GM12878 (cell line): ENCODE measurements around the gene PCDHGC3. TPM values are rescaled to one million over a fixed set of nuclear protein-coding genes. Genes with fewer than 3 reads are reported as not detected.

Experiments
- ATAC-seq: fragments of 200-7000 bp; cut with Tn5 transposase; 3 replicates; pipeline ENCODE4 v1.9.1; 2020; ENCODE audit warnings: mild to moderate bottlenecking, moderate library complexity
- BruUV-seq: library from RNA; stranded (reverse); fragments of 400-500 nt; replicated peaks from 2 replicates; lab custom pipeline; 2021; lab: Mats Ljungman, UMichigan
- CTCF ChIA-PET: fragments of 300-600 bp; sonication (Branson Sonifier 250); formaldehyde crosslinking; extraction: SDS; loops from one replicate; lab custom pipeline; 2021; ENCODE audit warnings: inconsistent platforms; lab: Yijun Ruan, JAX
- POLR2A ChIA-PET: fragments of 350-600 bp; formaldehyde crosslinking; extraction: SDS; loops from one replicate; lab custom pipeline; 2021; ENCODE audit warnings: inconsistent platforms; lab: Charles Lee
- RAD21 ChIA-PET: fragments of 300-600 bp; sonication (Branson Sonifier 250); formaldehyde crosslinking; loops from one replicate; lab custom pipeline; 2023; ENCODE audit warnings: antibody characterized with exemption; ENCODE audit not compliant: unreplicated experiment; lab: Charles Lee
- SMC1A ChIA-PET: fragments of 300-600 bp; sonication (Branson Sonifier 250); formaldehyde crosslinking; loops from one replicate; lab custom pipeline; 2023; ENCODE audit not compliant: unreplicated experiment, uncharacterized antibody; lab: Charles Lee
- DNase-seq: peaks from one replicate; pipeline ENCODE4 v3.0.0-alpha.2; 2011; ENCODE audit warnings: low read depth, low spot score
- FAIRE-seq: peaks from 3 replicates; lab custom pipeline; 2011; peaks lifted over from hg19 to GRCh38; lab: Jason Lieb, UNC
- H2AFZ ChIP-seq: 2 replicates; pipeline ENCODE4 v1.6.0; 2011; ENCODE audit warnings: low read depth, low read length, control low read depth; ENCODE audit not compliant: control insufficient read depth
- H3K27ac ChIP-seq: 2 replicates; pipeline ENCODE4 v1.5.1; 2011; ENCODE audit warnings: control low read depth; ENCODE audit not compliant: control insufficient read depth, insufficient read depth
- H3K27me3 ChIP-seq, 2 experiments: replicated peaks in 1 of 2; 2 replicates each; pipeline versions ENCODE4 v1.6.0 to v1.6.1; 2011; ENCODE audit warnings: low read length in 1 of 2; ENCODE audit not compliant: control insufficient read depth in 2 of 2, insufficient read depth in 2 of 2
- H3K36me3 ChIP-seq, 2 experiments: 2 replicates each; pipeline ENCODE4 v1.5.1; 2011; ENCODE audit warnings: low read length in 1 of 2; ENCODE audit not compliant: control insufficient read depth in 2 of 2, insufficient read depth in 2 of 2
- H3K4me1 ChIP-seq: 2 replicates; pipeline ENCODE4 v1.6.1; 2011; ENCODE audit warnings: mild to moderate bottlenecking, low read length, moderate library complexity, mixed read lengths; ENCODE audit not compliant: control insufficient read depth, insufficient read depth
- H3K4me2 ChIP-seq: 2 replicates; pipeline ENCODE4 v1.6.0; 2011; ENCODE audit warnings: control low read depth; ENCODE audit not compliant: control insufficient read depth, insufficient read depth
- H3K4me3 ChIP-seq: fragments of 200-600 bp; sonication (generic); 2 replicates; pipeline ENCODE4 v1.5.1; 2016
- H3K79me2 ChIP-seq: 2 replicates; pipeline ENCODE4 v1.6.0; 2011; ENCODE audit warnings: low read length; ENCODE audit not compliant: control insufficient read depth, insufficient read depth
- H3K9ac ChIP-seq: 2 replicates; pipeline ENCODE4 v1.8.0; 2011; ENCODE audit warnings: low read length, control low read depth, mixed read lengths; ENCODE audit not compliant: control insufficient read depth, insufficient read depth
- H3K9me3 ChIP-seq: replicated peaks from 3 replicates; pipeline ENCODE4 v1.5.1; 2011; ENCODE audit warnings: mild to moderate bottlenecking, low read length; ENCODE audit not compliant: control insufficient read depth, insufficient read depth
- H4K20me1 ChIP-seq: 2 replicates; pipeline ENCODE4 v1.6.0; 2011; ENCODE audit not compliant: control insufficient read depth, insufficient read depth
- BCL11A ChIP-seq: IDR thresholded peaks from 2 replicates; pipeline ENCODE4 v1.6.1; 2011; ENCODE audit warnings: low read depth, low read length
- CBFB ChIP-seq: IDR thresholded peaks from 2 replicates; pipeline ENCODE4 v1.6.1; 2016; ENCODE audit warnings: antibody characterized with exemption, low read depth
- CEBPB ChIP-seq, 2 experiments: fragments of 150-350 bp in 1 of 2; IDR thresholded peaks; 2 replicates each; pipeline ENCODE4 v1.6.1; 2012 to 2014; ENCODE audit warnings: low read depth in 2 of 2, low read length in 2 of 2, borderline replicate concordance in 1 of 2, inconsistent platforms in 1 of 2
- CREM ChIP-seq: IDR thresholded peaks from 2 replicates; pipeline ENCODE4 v1.6.1; 2014; ENCODE audit warnings: antibody characterized with exemption, low read depth
- CTCF ChIP-seq, 3 experiments: IDR thresholded peaks in 2 of 3; conservative IDR thresholded peaks in 1 of 3; 2 replicates each; pipeline ENCODE4 v1.5.1; 2011; ENCODE audit warnings: low read depth in 3 of 3, low read length in 3 of 3, mild to moderate bottlenecking in 3 of 3, control low read depth in 2 of 3, moderate library complexity in 2 of 3, inconsistent platforms in 1 of 3, mixed read lengths in 1 of 3; ENCODE audit not compliant: control insufficient read depth in 2 of 3, insufficient read depth in 1 of 3; ENCODE audit errors: extremely low read depth in 1 of 3
- EED ChIP-seq: sonication (generic); IDR thresholded peaks from 2 replicates; pipeline ENCODE4 v1.6.1; 2016; ENCODE audit warnings: antibody characterized with exemption, low read depth
- EGR1 ChIP-seq, 2 experiments: IDR thresholded peaks; 1 replicate in 1 of 2; 2 replicates in 1 of 2; pipeline ENCODE4 v1.6.1; 2011 to 2012; ENCODE audit warnings: low read depth in 2 of 2, low read length in 2 of 2, borderline replicate concordance in 1 of 2, mild to moderate bottlenecking in 1 of 2, moderate library complexity in 1 of 2
- GABPA ChIP-seq: IDR thresholded peaks from 2 replicates; pipeline ENCODE4 v1.6.1; 2014; ENCODE audit warnings: antibody characterized with exemption, low read depth, mild to moderate bottlenecking, inconsistent platforms
- IKZF1 ChIP-seq: fragments of 450-650 bp; conservative IDR thresholded peaks from 2 replicates; pipeline ENCODE4 v1.6.1; 2017; ENCODE audit warnings: antibody characterized with exemption, mild to moderate bottlenecking
- JUNB ChIP-seq: IDR thresholded peaks from 2 replicates; pipeline ENCODE4 v1.6.1; 2016; ENCODE audit warnings: antibody characterized with exemption, mild to moderate bottlenecking
- NR2C1 ChIP-seq: fragments of 450-650 bp; IDR thresholded peaks from 2 replicates; pipeline ENCODE4 v1.6.1; 2017; ENCODE audit warnings: antibody characterized with exemption, mild to moderate bottlenecking, moderate library complexity
- POLR2A ChIP-seq: IDR thresholded peaks from 2 replicates; pipeline ENCODE4 v1.6.1; 2011; ENCODE audit warnings: low read depth, mild to moderate bottlenecking, low read length
- RBBP5 ChIP-seq: fragments of 200-600 bp; sonication (generic); conservative IDR thresholded peaks from 2 replicates; pipeline ENCODE4 v1.6.1; 2016
- RCOR1 ChIP-seq: conservative IDR thresholded peaks from 2 replicates; pipeline ENCODE4 v1.6.1; 2012; ENCODE audit warnings: low read depth, low read length, improper control_type of control experiment
- RELA ChIP-seq: fragments of 450-650 bp; IDR thresholded peaks from 2 replicates; pipeline ENCODE4 v1.8.0; 2014; ENCODE audit warnings: borderline replicate concordance; ENCODE audit not compliant: partially characterized antibody
- SMAD1 ChIP-seq: fragments of 450-650 bp; IDR thresholded peaks from 2 replicates; pipeline ENCODE4 v1.6.1; 2018; ENCODE audit warnings: mild to moderate bottlenecking, low read depth; ENCODE audit not compliant: partially characterized antibody
- STAT3 ChIP-seq: IDR thresholded peaks from 2 replicates; pipeline ENCODE4 v1.6.1; 2011; ENCODE audit warnings: low read depth, low read length, improper control_type of control experiment
- ZNF217 ChIP-seq: fragments of 450-650 bp; IDR thresholded peaks from 2 replicates; pipeline ENCODE4 v1.6.1; 2017; ENCODE audit warnings: antibody characterized with exemption, mild to moderate bottlenecking
- ZNF384 ChIP-seq: IDR thresholded peaks from 2 replicates; pipeline ENCODE4 v1.6.1; 2012; ENCODE audit warnings: low read depth, mild to moderate bottlenecking, low read length, improper control_type of control experiment, borderline replicate concordance
- WGBS: methylation state at CpG from one replicate; pipeline ENCODE4 v1.1.6; 2016; ENCODE audit warnings: low lambda C conversion rate; ENCODE audit not compliant: insufficient replicate concordance, insufficient coverage; ENCODE audit errors: missing lambda C conversion rate; 5-methylcytosine and 5-hydroxymethylcytosine counted together
- in situ Hi-C: fragments of 300-500 bp; cut with MboI; formaldehyde crosslinking; loops from 9 replicates; pipeline ENCODE4 v1.14.3; 2018; ENCODE audit warnings: mixed read lengths
- intact Hi-C: fragments of 100-400 bp; cut with micrococcal nuclease; formaldehyde crosslinking; loops from one replicate; pipeline ENCODE4 v1.14.2; 2022; ENCODE audit not compliant: unreplicated experiment
- polyA plus RNA-seq, 11 experiments: library from polyadenylated mRNA; depleted of rRNA in 4 of 11; unstranded in 6 of 11; stranded (reverse) in 5 of 11; fragments of >200 nt; fragmentation: Nextera tagmentation in 4 of 11; fragmentation: Illumina TruSeq in 1 of 11; extraction: Ambion mirVana in 4 of 11; extraction: Trizol in 1 of 11; gene quantifications; 1 replicate in 1 of 11; 2 replicates in 10 of 11; pipeline versions ENCODE4 v1.2.1 to v1.2.3, GENCODE V29; 2011 to 2016; ENCODE audit warnings: inconsistent platforms in 2 of 11, missing spikeins in 2 of 11, low read depth in 1 of 11
- total RNA-seq, 4 experiments: library from RNA; depleted of rRNA in 3 of 4; stranded (reverse); fragments of >200 nt in 3 of 4; fragmentation: Illumina TruSeq in 1 of 4; extraction: Trizol in 1 of 4; gene quantifications; 2 replicates each; pipeline versions ENCODE4 v1.2.1 to v1.2.3, GENCODE V29; 2013 to 2021
- TF ChIP-seq, protein P1 (sequence below): fragments of 450-650 bp; IDR thresholded peaks from 2 replicates; pipeline ENCODE4 v1.6.1; 2016; ENCODE audit warnings: mild to moderate bottlenecking
- TF ChIP-seq, protein P2 (sequence below): IDR thresholded peaks from 2 replicates; pipeline ENCODE4 v1.6.1; 2011; ENCODE audit warnings: low read depth, mild to moderate bottlenecking, low read length, moderate library complexity, borderline replicate concordance; ENCODE audit errors: extremely low read depth

Gene PCDHGC3
- total and polyA plus RNA-seq, 10 of the 15 experiments (the other 5 are each of a cell fraction or from before 2014, with no cell fraction given) = 0.53 to 22.1 (median 12.0) TPM

GRCh38 chr5:141514330-141515133, 38.8 kb downstream of the PCDHGC3 start:
- ChIA-PET RAD21 (interaction anchor here (1.0 to 11.6 kb wide), 13 partner anchors 9 to 145 kb away, joined by 3 to 109 read pairs (median 11); partner anchors contain the start of genes DIAPH1, PCDHGA10, PCDHGA11 and PCDHGA12), CTCF (interaction anchor here (1.0 to 11.9 kb wide), 23 partner anchors 11 to 194 kb away, joined by 3 to 213 read pairs (median 18); partner anchors contain the start of genes PCDHGA10, PCDHGA11, PCDHGA12 and PCDHGB3), SMC1A (interaction anchor here (1.0 to 10.8 kb wide), 16 partner anchors 11 to 144 kb away, joined by 3 to 176 read pairs (median 5); partner anchors contain the start of genes HDAC3, PCDHGA10, PCDHGA11 and PCDHGA12), POLR2A (interaction anchor here (0.8 to 2.5 kb wide), 6 partner anchors 9 to 39 kb away, joined by 3 to 10 read pairs (median 4); no protein-coding TSS in a partner anchor)
- Histone ChIP-seq H3K27me3 (no peaks in the 10 kb centered on the region), H3K27ac (peak overlapping the region; percentile 90), H2AFZ (no peak overlapping the region), H3K79me2 (peaks cover 14% of the 10 kb centered on the region), H4K20me1 (no peaks in the 10 kb centered on the region), H3K4me3 (peak overlapping the region; percentile 69; the same call in 1 of the 2 replicates), H3K4me2 (peak overlapping the region; percentile 89), H3K9me3 (no peaks in the 10 kb centered on the region), H3K36me3 (peaks cover 12 to 23% of the 10 kb centered on the region in 2 experiments), H3K4me1 (peaks cover 58% of the 10 kb centered on the region), H3K9ac (no peak overlapping the region)
- no peak for DNase-seq
- intact Hi-C loops = loop anchor here (1.0 to 5.0 kb wide), 2 partner anchors 15 to 123 kb away; partner anchors contain the start of genes HDAC3 and RELL2
- peak; percentile 5 for ATAC-seq
- no TSS peak for BruUV-seq
- WGBS = 13% methylated on average over 6 of the region's 6 CpGs
- FAIRE-seq = no peak
- no peak for TF ChIP-seq RCOR1
- TF ChIP-seq EED = peak; percentile 54
- TF ChIP-seq CEBPB (IDR thresholded peaks at IDR 0.05; ENCODE audit: borderline replicate concordance in 1 of 2, low read depth in 2 of 2, low read length in 2 of 2) = no peak
- no peak for TF ChIP-seq GABPA
- TF ChIP-seq BCL11A = no peak
- no peak; the same call in 1 of the 2 replicates for TF ChIP-seq IKZF1
- TF ChIP-seq EGR1 (IDR thresholded peaks at IDR 0.05; ENCODE audit: borderline replicate concordance in 1 of 2, low read depth in 2 of 2, low read length in 2 of 2) = no peak
- TF ChIP-seq NR2C1 = no peak
- TF ChIP-seq, protein P1, sequence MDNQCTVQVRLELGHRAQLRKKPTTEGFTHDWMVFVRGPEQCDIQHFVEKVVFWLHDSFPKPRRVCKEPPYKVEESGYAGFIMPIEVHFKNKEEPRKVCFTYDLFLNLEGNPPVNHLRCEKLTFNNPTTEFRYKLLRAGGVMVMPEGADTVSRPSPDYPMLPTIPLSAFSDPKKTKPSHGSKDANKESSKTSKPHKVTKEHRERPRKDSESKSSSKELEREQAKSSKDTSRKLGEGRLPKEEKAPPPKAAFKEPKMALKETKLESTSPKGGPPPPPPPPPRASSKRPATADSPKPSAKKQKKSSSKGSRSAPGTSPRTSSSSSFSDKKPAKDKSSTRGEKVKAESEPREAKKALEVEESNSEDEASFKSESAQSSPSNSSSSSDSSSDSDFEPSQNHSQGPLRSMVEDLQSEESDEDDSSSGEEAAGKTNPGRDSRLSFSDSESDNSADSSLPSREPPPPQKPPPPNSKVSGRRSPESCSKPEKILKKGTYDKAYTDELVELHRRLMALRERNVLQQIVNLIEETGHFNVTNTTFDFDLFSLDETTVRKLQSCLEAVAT = no peak
- peak; percentile 13; the same call in 1 of the 2 replicates for TF ChIP-seq POLR2A
- TF ChIP-seq STAT3 = no peak
- TF ChIP-seq, protein P2, sequence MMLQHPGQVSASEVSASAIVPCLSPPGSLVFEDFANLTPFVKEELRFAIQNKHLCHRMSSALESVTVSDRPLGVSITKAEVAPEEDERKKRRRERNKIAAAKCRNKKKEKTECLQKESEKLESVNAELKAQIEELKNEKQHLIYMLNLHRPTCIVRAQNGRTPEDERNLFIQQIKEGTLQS = no peak
- TF ChIP-seq CREM = peak; percentile 39; the same call in 1 of the 2 replicates
- no peak for TF ChIP-seq CBFB
- no peak for TF ChIP-seq JUNB
- no peak for TF ChIP-seq CTCF (IDR thresholded peaks at IDR 0.05 in 2 of 3, conservative IDR thresholded peaks at IDR 0.05 in 1 of 3; ENCODE audit: control insufficient read depth in 2 of 3, extremely low read depth in 1 of 3, insufficient read depth in 1 of 3, low read depth in 3 of 3, low read length in 3 of 3)
- TF ChIP-seq ZNF384 = no peak
- TF ChIP-seq RELA = no peak
- TF ChIP-seq RBBP5 = no peak
- no peak for TF ChIP-seq SMAD1
- TF ChIP-seq ZNF217 = no peak
- in situ Hi-C loops = no loop called here
